H54 (cell line): ENCODE results near the gene BHLHA9.

ENCODE experiments used
- DNase-seq: peaks from one replicate; pipeline ENCODE4 v3.0.0; 2011; ENCODE audit warnings: low spot score, mixed read lengths; ENCODE audit not compliant: insufficient read length
- FAIRE-seq: peaks from 3 replicates; lab custom pipeline; 2011; peaks lifted over from hg19 to GRCh38; lab: Jason Lieb, UNC
- POLR2A ChIP-seq: IDR thresholded peaks from 2 replicates; pipeline ENCODE4 v1.6.1; 2011; ENCODE audit warnings: low read depth, mild to moderate bottlenecking, low read length

The BHLHA9 gene

DNA sequence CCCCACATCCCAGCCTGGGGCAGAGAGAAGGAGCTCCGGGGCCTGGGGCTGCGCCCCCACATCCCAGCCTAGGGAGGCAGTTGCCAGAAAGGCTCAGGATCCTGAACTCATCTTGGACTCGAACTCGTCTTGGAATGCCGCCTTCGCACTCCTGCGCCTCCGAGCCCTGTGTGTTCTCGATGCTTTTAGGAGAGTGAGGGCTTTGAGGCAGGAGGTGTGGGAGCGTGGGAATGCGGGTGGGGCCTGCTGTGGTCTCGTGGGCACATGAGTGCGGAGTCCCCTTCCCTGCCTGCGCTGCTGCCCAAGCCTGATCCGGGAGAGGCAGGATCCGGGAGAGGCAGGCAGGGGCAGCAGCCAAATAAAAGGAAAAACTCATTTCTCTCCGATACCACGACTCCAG, 1.2 kb downstream of the BHLHA9 start:
- TF ChIP-seq POLR2A = no peak

DNA sequence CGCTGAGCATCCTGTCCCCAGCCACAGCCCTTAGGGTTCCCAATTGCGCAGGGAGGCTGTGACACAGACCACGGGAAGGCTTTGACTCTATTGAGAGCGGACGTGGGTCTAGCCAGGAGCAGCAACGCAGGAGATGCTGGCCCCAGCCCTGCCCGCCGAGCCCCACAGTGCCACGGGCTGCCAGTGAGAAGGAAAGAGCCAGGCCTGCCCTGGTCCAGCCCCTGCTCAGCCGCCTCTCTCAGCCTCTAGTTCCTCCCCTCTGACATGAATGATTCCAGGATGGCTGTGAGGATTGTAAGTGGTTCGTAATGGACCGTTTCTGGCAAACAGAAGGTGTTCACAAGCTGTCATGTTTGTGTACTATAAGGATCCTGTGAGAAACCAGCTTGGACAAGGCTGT, 2.5 kb downstream of the BHLHA9 start:
- FAIRE-seq (no peak), DNase-seq (no peak)
- no peak for TF ChIP-seq POLR2A

More for the DNA sequence above, 1.2 kb downstream of the BHLHA9 start:
- DNase-seq (no peak), FAIRE-seq (no peak)

DNA sequence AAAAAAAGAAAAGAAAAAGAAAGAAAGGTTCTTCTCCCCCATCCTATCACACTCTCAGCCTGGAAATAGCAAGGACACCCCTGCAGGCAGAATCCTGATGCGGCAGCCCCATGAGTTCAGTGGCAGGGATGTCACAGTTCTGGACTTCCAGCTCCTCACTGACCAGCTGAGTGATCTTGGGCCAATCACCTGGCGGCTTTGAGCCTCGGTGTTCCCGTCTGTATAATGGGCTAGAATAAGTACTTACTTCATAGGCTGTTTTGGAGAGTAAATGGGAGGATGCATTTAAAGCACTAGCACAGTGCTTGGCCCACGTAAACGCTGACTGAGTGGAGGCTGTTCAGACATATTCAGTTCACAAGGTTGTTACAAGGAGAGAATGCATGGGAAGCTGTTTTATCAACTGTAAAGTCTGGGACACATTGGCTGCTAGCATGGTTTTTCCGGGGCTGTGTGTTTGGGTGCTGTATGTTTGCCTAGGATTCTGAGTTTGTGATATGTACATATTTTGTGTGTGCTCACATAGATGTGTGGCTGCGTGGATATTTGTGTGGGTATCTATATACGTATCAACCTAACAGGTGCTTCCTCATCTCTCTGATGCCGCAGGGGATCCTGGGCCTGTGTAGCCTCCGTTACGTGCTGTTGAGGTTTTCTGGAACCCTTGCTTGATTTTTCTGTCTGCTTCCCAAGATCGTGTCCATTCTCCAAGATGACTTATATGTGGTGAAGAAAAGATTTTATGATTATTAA, 3.4 kb downstream of the BHLHA9 start:
- DNase-seq (no peak), FAIRE-seq (no peak)
- TF ChIP-seq POLR2A = no peak

DNA sequence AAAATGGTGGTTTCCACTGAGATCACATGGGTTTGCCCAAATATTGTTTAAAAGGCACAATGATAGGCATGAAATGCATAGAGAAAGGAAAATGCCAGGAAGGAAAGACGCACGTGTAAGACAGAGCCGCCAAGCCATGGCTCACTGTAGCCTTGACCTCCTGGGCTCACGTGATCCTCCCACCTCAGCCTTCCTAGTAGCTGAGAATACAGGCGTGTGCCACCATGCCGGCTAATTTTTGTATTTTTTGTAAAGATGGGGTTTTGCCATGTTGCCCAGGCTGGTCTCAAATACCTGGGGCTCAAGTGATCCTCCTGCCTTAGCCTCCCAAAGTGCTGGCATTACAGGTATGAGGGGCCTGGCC, 4.0 kb downstream of the BHLHA9 start:
- DNase-seq (no peak), FAIRE-seq (no peak)
- TF ChIP-seq POLR2A = no peak

DNA sequence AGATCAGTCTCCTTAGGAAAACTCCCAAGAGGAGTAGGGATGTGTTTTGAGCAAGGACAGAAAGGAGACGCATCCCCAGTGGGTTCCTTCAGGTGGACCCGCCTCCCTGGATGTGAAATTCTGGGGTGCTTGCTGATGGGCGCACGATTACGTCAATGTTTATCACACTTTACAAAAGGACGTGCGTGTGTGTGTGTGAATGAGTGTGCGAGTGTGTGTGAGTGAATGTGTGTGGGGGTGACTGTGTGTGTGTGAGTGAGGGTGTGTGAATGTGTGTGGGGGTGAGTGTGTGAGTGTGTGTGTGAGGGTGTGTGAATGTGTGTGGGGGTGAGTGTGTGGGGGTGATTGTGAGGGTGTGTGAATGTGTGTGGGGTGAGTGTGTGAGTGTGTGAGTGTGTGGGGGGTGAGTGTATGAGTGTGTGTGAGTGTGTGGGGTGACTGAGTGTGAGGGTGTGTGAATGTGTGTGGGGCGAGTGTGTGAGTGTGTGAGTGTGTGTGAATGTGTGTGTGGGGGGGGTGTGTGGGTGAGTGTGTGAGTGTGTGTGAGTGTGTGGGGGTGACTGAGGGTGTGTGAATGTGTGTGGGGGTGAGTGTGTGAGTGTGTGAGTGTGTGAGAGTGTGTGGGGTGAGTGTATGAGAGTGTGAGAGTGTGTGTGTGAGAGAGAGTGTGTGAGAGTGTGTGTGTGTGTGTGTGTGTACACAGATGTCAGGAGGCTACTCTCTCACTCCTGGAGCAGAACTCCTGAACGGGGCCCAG, 5.1 kb downstream of the BHLHA9 start:
- TF ChIP-seq POLR2A = no peak
- DNase-seq (no peak), FAIRE-seq (no peak)

DNA sequence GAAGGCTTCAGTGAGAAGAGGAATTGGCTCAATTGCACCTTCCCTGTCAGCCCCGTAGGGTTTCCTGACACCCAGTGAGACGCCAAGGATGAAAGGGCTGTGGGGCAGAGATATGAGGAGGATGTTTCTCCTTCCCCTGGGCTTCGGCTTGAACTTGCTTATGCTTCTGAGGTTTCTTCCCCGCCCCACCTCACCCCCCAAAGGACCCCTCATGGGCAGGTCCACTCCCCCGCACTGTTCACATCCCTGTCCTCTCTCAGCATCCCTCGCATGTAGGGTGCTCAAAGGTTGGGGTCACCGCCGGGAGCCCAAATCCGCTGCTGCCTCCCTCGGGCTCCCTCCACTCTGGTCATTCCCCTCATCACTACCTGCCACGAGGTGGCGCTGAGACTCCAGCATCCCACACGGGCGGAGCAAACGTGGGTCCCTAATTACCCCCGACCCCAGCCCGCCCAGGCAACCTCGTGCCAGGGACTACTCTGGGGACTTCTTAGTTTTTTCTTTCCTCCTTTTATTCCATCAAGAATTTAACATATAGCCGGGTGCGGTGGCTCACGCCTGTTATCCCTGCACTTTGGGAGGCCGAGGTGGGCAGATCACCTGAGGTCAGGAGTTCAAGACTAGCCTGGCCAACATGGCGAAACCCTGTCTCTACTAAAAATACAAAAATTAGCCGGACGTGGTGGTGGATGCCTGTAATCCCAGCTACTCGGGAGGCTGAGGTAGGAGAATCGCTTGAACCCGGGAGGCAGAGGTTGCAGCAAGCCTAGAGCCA, 5.9 kb downstream of the BHLHA9 start:
- FAIRE-seq (no peak), DNase-seq (peak; percentile 74)
- TF ChIP-seq POLR2A = no peak

DNA sequence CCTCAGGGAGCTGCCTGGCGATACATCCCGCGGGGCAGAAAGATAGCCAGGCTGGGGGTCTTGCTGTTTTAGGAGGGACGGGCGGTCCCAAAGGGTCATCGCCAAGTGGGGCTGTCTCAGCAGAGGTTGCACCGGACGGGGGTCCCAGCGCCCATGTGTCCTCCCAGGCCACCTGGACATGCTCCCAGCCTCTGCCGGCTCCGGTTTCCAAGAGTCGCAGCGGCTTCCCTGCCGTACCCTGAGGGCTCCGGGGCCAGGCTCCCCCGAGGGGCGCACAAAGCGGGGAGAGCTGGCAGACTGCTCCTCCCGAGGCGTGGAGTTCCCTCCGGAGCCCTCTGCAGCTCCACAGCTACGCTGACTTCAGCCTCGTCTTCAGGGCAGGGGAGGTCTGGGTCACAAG, 10.4 kb downstream of the BHLHA9 start:
- no peak for TF ChIP-seq POLR2A
- DNase-seq = no peak
- FAIRE-seq = no peak

DNA sequence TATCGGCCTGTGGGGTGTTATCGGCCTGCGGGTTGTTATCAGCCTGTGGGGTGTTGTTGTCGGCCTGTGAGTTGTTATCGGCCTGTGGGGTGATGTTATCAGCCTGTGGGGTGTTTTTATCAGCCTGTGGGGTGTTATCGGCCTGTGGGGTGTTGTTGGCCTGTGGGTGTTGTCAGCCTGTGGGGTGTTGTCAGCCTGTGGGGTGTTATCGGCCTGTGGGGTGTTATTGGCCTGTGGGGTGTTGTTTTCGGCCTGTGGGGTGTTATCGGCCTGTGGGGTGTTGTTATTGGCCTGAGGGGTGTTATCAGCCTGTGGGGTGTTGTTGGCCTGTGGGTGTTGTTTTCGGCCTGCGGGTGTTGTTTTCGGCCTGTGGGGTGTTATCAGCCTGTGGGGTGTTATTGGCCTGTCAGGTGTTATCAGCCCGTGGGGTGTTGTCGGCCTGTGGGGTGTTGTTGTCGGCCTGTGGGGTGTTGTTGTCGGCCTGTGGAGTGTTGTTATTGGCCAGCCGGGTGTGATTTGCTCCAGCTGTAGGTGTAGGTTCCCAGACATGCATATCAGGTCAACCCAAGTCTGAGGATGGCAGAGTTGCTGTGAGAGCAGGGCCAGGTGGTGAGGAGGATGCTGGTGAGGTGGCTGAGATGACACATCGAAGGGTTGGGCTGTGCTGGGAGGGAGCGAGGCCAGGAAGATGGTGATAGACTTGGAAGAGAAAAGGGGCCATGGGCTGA, 16.3 kb downstream of the BHLHA9 start:
- no peak for FAIRE-seq
- no peak for TF ChIP-seq POLR2A
- DNase-seq = no peak

DNA sequence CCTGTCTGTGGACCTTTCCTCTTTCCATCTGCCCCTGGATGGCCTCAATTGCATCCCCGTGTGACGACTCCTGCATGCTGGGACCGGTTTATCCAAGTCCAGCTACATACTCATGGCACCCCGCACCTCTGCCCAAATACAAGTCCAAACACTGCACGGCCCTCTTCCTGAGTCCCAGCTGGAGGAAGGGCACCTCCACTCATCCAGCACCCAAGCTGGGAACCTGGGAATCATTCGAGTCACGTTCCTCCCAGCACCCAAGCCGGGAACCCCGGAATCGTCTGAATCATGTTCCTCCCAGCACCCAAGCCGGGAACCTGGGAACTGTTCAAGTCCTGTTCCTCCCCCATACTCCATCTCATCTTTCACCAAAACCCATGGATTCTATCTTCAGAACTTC, 19.5 kb downstream of the BHLHA9 start:
- FAIRE-seq (no peak), DNase-seq (no peak)

DNA sequence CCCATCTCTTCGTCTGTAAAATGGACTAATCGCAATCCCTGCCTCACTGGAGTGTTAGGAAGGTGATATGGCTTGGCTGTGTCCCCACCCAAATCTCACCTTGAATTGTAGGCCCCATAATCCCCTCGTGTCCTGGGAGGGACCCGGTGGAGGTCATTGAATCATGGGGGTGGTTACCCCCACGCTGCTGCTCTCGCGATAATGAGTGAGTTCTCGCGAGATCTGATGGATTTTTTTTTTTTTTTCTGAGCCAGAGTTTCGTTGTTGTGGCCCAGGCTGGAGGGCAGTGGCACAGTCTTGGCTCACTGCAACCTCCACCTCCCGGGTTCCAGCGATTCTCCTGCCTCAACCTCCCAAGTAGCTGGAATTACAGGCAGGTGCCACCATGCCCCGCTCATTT, 20.4 kb downstream of the BHLHA9 start:
- FAIRE-seq (no peak), DNase-seq (no peak)
- no peak for TF ChIP-seq POLR2A

More for the DNA sequence above, 19.5 kb downstream of the BHLHA9 start:
- no peak for TF ChIP-seq POLR2A

DNA sequence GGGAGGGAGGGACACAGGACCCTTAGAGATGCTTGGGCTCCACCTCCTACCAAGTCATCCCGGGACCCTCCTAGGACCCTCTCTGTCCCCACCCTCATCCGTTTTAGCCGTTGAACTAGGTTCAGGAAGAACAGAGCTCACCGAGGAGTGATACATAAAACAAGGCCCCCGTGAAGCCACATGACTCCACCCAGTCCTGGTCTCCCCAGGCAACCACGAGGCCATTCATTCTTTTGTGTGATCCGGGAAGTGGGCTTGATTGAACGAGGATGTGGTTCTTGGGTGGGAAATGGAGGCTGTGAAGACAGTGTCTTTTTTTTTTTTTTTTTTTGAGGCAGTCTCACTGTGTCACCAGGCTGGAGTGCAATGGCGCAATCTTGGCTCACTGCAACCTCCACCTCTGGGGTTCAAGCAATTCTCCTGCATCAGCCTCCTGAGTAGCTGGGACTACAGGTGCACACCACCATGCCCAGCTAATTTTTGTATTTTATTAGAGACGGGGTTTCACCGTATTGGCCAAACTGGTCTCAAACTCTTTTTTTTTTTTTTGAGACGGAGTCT, 24.0 kb downstream of the BHLHA9 start:
- no peak for TF ChIP-seq POLR2A
- DNase-seq (no peak), FAIRE-seq (no peak)

DNA sequence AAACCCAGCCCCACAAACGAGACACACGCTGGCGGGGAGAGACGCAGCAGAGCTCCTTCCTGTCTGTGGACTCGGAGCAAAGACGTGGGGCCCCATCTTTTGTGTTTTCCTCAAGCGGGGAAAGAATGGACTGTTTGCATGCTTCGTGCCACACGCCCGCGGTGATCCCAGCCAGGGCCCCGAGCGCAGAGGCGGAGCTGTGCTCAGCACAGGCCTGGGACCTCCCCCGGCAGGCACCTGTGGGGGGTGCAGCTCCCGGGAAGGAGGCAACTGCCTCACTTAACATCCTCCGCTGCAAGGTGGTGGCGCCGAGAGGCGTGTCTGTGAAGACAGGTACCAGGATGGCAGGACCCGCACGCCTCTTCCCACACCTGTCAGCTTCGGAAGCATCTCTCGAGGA, 28.4 kb downstream of the BHLHA9 start:
- FAIRE-seq (no peak), DNase-seq (no peak)
- TF ChIP-seq POLR2A = no peak
